ENCODE data around the gene VAV3.
A peak's percentile ranks its signal among the peaks of the same experiment; 100 is the strongest.

The VAV3 gene

GRCh38 chr1:107534632-107535031 lies 430.3 kb downstream of the VAV3 start:
- H3K4me3 ChIP-seq (ENCODE audit: low read depth, low read length): no peak overlapping the region
- TF ChIP-seq CTCF (conservative IDR thresholded peaks at IDR 0.05; ENCODE audit: low read depth, low read length): no peak
- no peak for DNase-seq (ENCODE audit: low read depth)

GRCh38 chr1:107533436-107533835 lies 431.5 kb downstream of the VAV3 start:
- TF ChIP-seq CTCF (conservative IDR thresholded peaks at IDR 0.05; ENCODE audit: low read depth, low read length): no peak
- no peak overlapping the region for H3K4me3 ChIP-seq (ENCODE audit: low read depth, low read length)
- DNase-seq (ENCODE audit: low read depth): no peak

- TF ChIP-seq CTCF (conservative IDR thresholded peaks at IDR 0.05; ENCODE audit: low read depth, low read length): no peak
- DNase-seq (ENCODE audit: low read depth): no peak
- H3K4me3 ChIP-seq (ENCODE audit: low read depth, low read length): no peak overlapping the region
Observed at GRCh38 chr1:107532318-107532717, 432.7 kb downstream of the VAV3 start.

- DNase-seq (ENCODE audit: low read depth): no peak
- no peak for TF ChIP-seq CTCF (conservative IDR thresholded peaks at IDR 0.05; ENCODE audit: low read depth, low read length)
- H3K4me3 ChIP-seq (ENCODE audit: low read depth, low read length): no peak overlapping the region
Observed at GRCh38 chr1:107531065-107531908, 433.7 kb downstream of the VAV3 start.

GRCh38 chr1:107530543-107530942 lies 434.4 kb downstream of the VAV3 start:
- TF ChIP-seq CTCF (conservative IDR thresholded peaks at IDR 0.05; ENCODE audit: low read depth, low read length): no peak
- no peak for DNase-seq (ENCODE audit: low read depth)
- H3K4me3 ChIP-seq (ENCODE audit: low read depth, low read length): no peak overlapping the region

- peak; percentile 71 for DNase-seq (ENCODE audit: low read depth)
- no peak overlapping the region for H3K4me3 ChIP-seq (ENCODE audit: low read depth, low read length)
Observed at GRCh38 chr1:107529511-107530149, 435.4 kb downstream of the VAV3 start.

More at GRCh38 chr1:107529511-107530149, 435.4 kb downstream of the VAV3 start:
- peak; percentile 80 for TF ChIP-seq CTCF (conservative IDR thresholded peaks at IDR 0.05; ENCODE audit: low read depth, low read length)
